H9 (cell line): ENCODE results near the gene GDPD4. TPM values are rescaled to one million over a fixed set of nuclear protein-coding genes. Genes with fewer than 3 reads are reported as not detected.

Experiments used
- DNase-seq: peaks from one replicate; pipeline ENCODE4 v3.0.0-alpha.2; 2017
- H2AFZ ChIP-seq: one replicate; pipeline ENCODE4 v1.6.1; 2013; ENCODE audit warnings: mild to moderate bottlenecking, low read length, control low read depth, moderate library complexity
- H2AK5ac ChIP-seq: 2 replicates; pipeline ENCODE4 v1.6.1; 2013; ENCODE audit warnings: low read length, control low read depth, mixed read lengths; ENCODE audit not compliant: insufficient read length
- H2BK120ac ChIP-seq: one replicate; pipeline ENCODE4 v1.6.1; 2013; ENCODE audit warnings: low read depth, mild to moderate bottlenecking, low read length, control low read depth, inconsistent platforms; ENCODE audit not compliant: poor library complexity, severe bottlenecking
- H2BK12ac ChIP-seq: 2 replicates; pipeline ENCODE4 v1.6.1; 2013; ENCODE audit warnings: low read length, control low read depth, mixed read lengths, low read depth; ENCODE audit not compliant: insufficient read length
- H2BK15ac ChIP-seq: 2 replicates; pipeline ENCODE4 v1.6.1; 2013; ENCODE audit warnings: low read depth, low read length, control low read depth
- H2BK20ac ChIP-seq: one replicate; pipeline ENCODE4 v1.6.1; 2013; ENCODE audit warnings: low read depth, mild to moderate bottlenecking, low read length, control low read depth, inconsistent platforms; ENCODE audit not compliant: poor library complexity, severe bottlenecking
- H2BK5ac ChIP-seq: 2 replicates; pipeline ENCODE4 v1.6.1; 2013; ENCODE audit warnings: low read length, control low read depth, mixed read lengths; ENCODE audit not compliant: insufficient read length
- H3K14ac ChIP-seq: 2 replicates; pipeline ENCODE4 v1.6.1; 2013; ENCODE audit warnings: low read length, control low read depth; ENCODE audit not compliant: insufficient read depth
- H3K18ac ChIP-seq: 2 replicates; pipeline ENCODE4 v1.6.1; 2013; ENCODE audit warnings: low read depth, mild to moderate bottlenecking, mixed read lengths, low read length, control low read depth; ENCODE audit not compliant: insufficient read length
- H3K23ac ChIP-seq: 2 replicates; pipeline ENCODE4 v1.6.1; 2013; ENCODE audit warnings: low read length, control low read depth, mixed read lengths, low read depth; ENCODE audit not compliant: insufficient read length
- H3K23me2 ChIP-seq: 2 replicates; pipeline ENCODE4 v1.6.1; 2013; ENCODE audit warnings: low read depth, mild to moderate bottlenecking, mixed read lengths, low read length, control low read depth; ENCODE audit not compliant: insufficient read length, poor library complexity, severe bottlenecking
- H3K27ac ChIP-seq: 2 replicates; pipeline ENCODE4 v1.5.1; 2013; ENCODE audit warnings: low read length, control low read depth, mixed read lengths, low read depth; ENCODE audit not compliant: insufficient read length
- H3K27me3 ChIP-seq: 2 replicates; pipeline ENCODE4 v1.6.1; 2013; ENCODE audit warnings: low read length, control low read depth, inconsistent platforms; ENCODE audit not compliant: insufficient read depth
- H3K4ac ChIP-seq: 2 replicates; pipeline ENCODE4 v1.6.1; 2013; ENCODE audit warnings: low read depth, mild to moderate bottlenecking, control low read depth, inconsistent platforms, low read length, moderate library complexity
- H3K4me1 ChIP-seq: 2 replicates; pipeline ENCODE4 v1.6.1; 2013; ENCODE audit warnings: low read length, control low read depth, inconsistent platforms; ENCODE audit not compliant: insufficient read depth
- H3K4me2 ChIP-seq: 2 replicates; pipeline ENCODE4 v1.6.1; 2013; ENCODE audit warnings: low read length, control low read depth, mixed read lengths; ENCODE audit not compliant: insufficient read length, insufficient read depth
- H3K56ac ChIP-seq: 2 replicates; pipeline ENCODE4 v1.6.1; 2013; ENCODE audit warnings: low read depth, mild to moderate bottlenecking, mixed read lengths, low read length, control low read depth; ENCODE audit not compliant: insufficient read length
- H3K79me1 ChIP-seq: 2 replicates; pipeline ENCODE4 v1.6.1; 2013; ENCODE audit warnings: low read depth, mild to moderate bottlenecking, moderate library complexity, low read length, control low read depth, inconsistent platforms; ENCODE audit not compliant: insufficient read depth, poor library complexity, severe bottlenecking
- H3K79me2 ChIP-seq: 2 replicates; pipeline ENCODE4 v1.6.1; 2013; ENCODE audit warnings: low read length, control low read depth, inconsistent platforms; ENCODE audit not compliant: insufficient read depth
- H3K9ac ChIP-seq: 2 replicates; pipeline ENCODE4 v1.6.1; 2013; ENCODE audit warnings: low read length, control low read depth, mixed read lengths; ENCODE audit not compliant: insufficient read length; ENCODE audit errors: extremely low read depth
- H3K9me3 ChIP-seq: one replicate; pipeline ENCODE4 v1.6.1; 2013; ENCODE audit warnings: low read depth, low read length, inconsistent platforms; ENCODE audit not compliant: control insufficient read depth
- H3T11ph ChIP-seq: one replicate; pipeline ENCODE4 v1.6.1; 2013; ENCODE audit warnings: mild to moderate bottlenecking, low read length, control low read depth, inconsistent platforms
- H4K20me1 ChIP-seq: one replicate; pipeline ENCODE4 v1.6.1; 2013; ENCODE audit not compliant: control insufficient read depth, insufficient read length, insufficient read depth
- H4K5ac ChIP-seq: 2 replicates; pipeline ENCODE4 v1.6.1; 2013; ENCODE audit warnings: low read depth, mild to moderate bottlenecking, mixed read lengths, low read length, control low read depth; ENCODE audit not compliant: insufficient read length
- H4K8ac ChIP-seq: replicated peaks from 2 replicates; pipeline ENCODE4 v1.6.1; 2013; ENCODE audit warnings: low read length, control low read depth, mixed read lengths, low read depth; ENCODE audit not compliant: insufficient read length
- H4K91ac ChIP-seq: 2 replicates; pipeline ENCODE4 v1.6.1; 2013; ENCODE audit warnings: low read depth, mild to moderate bottlenecking, moderate library complexity, mixed read lengths, low read length, control low read depth; ENCODE audit not compliant: insufficient read length
- H3K27ac Mint-ChIP-seq, 3 experiments: 2 replicates in 2 of 3; 3 replicates in 1 of 3; pipeline ENCODE4 v1.8.0; 2020 to 2021; ENCODE audit warnings: mixed read lengths in 3 of 3, mild to moderate bottlenecking in 1 of 3, moderate library complexity in 1 of 3
- H3K27me3 Mint-ChIP-seq: 2 replicates; pipeline ENCODE4 v1.8.0; 2021; ENCODE audit warnings: low read depth, mild to moderate bottlenecking, moderate library complexity, mixed read lengths
- H3K36me3 Mint-ChIP-seq, 3 experiments: 2 replicates in 2 of 3; 3 replicates in 1 of 3; pipeline ENCODE4 v1.8.0; 2020 to 2021; ENCODE audit warnings: low read depth in 3 of 3, mixed read lengths in 3 of 3; ENCODE audit not compliant: insufficient read depth in 1 of 3
- H3K4me1 Mint-ChIP-seq, 2 experiments: 2 replicates each; pipeline ENCODE4 v1.8.0; 2020; ENCODE audit warnings: mixed read lengths in 2 of 2
- H3K4me3 Mint-ChIP-seq, 2 experiments: 2 replicates in 1 of 2; 3 replicates in 1 of 2; pipeline ENCODE4 v1.8.0; 2020 to 2021; ENCODE audit warnings: mild to moderate bottlenecking in 2 of 2, mixed read lengths in 2 of 2, moderate library complexity in 1 of 2
- H3K9me3 Mint-ChIP-seq, 2 experiments: 2 replicates in 1 of 2; 3 replicates in 1 of 2; pipeline ENCODE4 v1.8.0; 2020; ENCODE audit warnings: mild to moderate bottlenecking in 2 of 2, mixed read lengths in 2 of 2, moderate library complexity in 1 of 2
- WGBS: extraction: QIAGEN DNeasy Blood & Tissue Kit; methylation state at CpG from one replicate; pipeline ENCODE4 v1.1.7; 2013; ENCODE audit warnings: missing lambda C conversion rate, low lambda C conversion rate, mixed read lengths; ENCODE audit not compliant: insufficient read length; ENCODE audit errors: extremely low coverage; 5-methylcytosine and 5-hydroxymethylcytosine counted together
- total RNA-seq: library from RNA; stranded (reverse); gene quantifications from 2 replicates; pipeline ENCODE4 v1.2.1, GENCODE V29; 2021
- TF ChIP-seq, protein P1 (sequence below): fragments of 200-600 bp; sonication (generic); conservative IDR thresholded peaks from 3 replicates; pipeline ENCODE4 v1.8.0; 2021; ENCODE audit warnings: antibody characterized with exemption, mild to moderate bottlenecking

The GDPD4 gene
- total RNA-seq, 1 experiment from 2014 or later: not detected

DNA sequence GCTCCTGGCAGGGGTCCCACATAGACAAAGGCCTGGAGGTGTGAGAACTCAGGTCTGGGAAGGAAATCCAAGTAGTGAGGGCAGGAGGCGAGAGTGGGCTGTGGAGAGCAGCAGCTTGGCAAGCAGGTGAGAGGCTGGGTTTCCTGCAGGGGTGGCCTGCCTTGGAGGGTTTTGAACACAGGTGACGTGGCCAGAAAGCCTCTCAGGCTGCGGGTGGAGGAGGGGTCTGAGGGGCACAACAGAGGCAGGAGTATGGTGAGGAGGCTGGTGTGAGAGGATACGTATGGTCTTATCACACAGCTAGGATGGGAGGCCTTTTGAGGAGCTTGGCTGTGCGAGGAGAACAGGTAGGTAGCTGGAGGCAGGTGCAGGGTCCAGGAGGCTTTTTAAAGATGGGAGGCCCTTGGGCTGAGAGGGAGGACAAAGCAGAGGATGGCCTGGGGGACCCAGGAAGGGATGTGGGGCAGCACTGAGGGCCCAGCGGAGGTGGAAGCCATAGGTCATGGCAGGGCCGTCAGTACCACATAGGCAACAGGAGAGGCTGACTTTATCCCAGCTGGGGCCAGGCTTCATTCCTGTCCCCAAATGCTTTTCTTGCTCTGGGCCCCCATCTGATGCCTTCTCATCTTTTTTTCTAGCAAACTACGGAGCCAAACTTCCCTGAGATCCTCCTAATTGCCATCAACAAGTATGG lies 89.0 kb downstream of the GDPD4 start:
- no peak overlapping the region for H3K23ac ChIP-seq
- H4K91ac ChIP-seq: no peak overlapping the region
- H3K36me3 Mint-ChIP-seq: no peaks in the 10 kb centered on the region; a peak in 1 of 7 replicates
- no peak overlapping the region for H2BK12ac ChIP-seq
- no peaks in the 10 kb centered on the region for H3K4me1 ChIP-seq
- no peak overlapping the region for H2BK120ac ChIP-seq
- WGBS: no CpG with 5 or more reads among the region's 8 CpGs
- H3K23me2 ChIP-seq: no peaks in the 10 kb centered on the region
- no peaks in the 10 kb centered on the region for H4K20me1 ChIP-seq
- no peak overlapping the region for H2BK20ac ChIP-seq
- H3K4me1 Mint-ChIP-seq: peaks cover 0 to 5% of the 10 kb centered on the region in 2 experiments; a peak in 2 of 4 replicates
- no peaks in the 10 kb centered on the region for H3K79me1 ChIP-seq
- H3K4me2 ChIP-seq: no peak overlapping the region
- H3K79me2 ChIP-seq: no peaks in the 10 kb centered on the region
- no peak overlapping the region for H3T11ph ChIP-seq
- H3K27me3 Mint-ChIP-seq: peaks cover 1% of the 10 kb centered on the region; the same call in 1 of the 2 replicates
- H3K14ac ChIP-seq: no peak overlapping the region
- no peak overlapping the region for H3K56ac ChIP-seq
- no peak overlapping the region for H2BK15ac ChIP-seq
- H4K8ac ChIP-seq: no peak overlapping the region
- H3K27me3 ChIP-seq: no peaks in the 10 kb centered on the region
- TF ChIP-seq, protein P1, sequence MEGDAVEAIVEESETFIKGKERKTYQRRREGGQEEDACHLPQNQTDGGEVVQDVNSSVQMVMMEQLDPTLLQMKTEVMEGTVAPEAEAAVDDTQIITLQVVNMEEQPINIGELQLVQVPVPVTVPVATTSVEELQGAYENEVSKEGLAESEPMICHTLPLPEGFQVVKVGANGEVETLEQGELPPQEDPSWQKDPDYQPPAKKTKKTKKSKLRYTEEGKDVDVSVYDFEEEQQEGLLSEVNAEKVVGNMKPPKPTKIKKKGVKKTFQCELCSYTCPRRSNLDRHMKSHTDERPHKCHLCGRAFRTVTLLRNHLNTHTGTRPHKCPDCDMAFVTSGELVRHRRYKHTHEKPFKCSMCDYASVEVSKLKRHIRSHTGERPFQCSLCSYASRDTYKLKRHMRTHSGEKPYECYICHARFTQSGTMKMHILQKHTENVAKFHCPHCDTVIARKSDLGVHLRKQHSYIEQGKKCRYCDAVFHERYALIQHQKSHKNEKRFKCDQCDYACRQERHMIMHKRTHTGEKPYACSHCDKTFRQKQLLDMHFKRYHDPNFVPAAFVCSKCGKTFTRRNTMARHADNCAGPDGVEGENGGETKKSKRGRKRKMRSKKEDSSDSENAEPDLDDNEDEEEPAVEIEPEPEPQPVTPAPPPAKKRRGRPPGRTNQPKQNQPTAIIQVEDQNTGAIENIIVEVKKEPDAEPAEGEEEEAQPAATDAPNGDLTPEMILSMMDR: no peak
- H2BK5ac ChIP-seq: no peak overlapping the region
- DNase-seq: no peak
- H3K27ac Mint-ChIP-seq: peak overlapping the region in 1 of 3 experiments; percentile 66; a peak in 3 of 7 replicates
- H3K9me3 Mint-ChIP-seq: no peaks in the 10 kb centered on the region
- peak overlapping the region in 1 of 2 experiments; percentile 27; a peak in 1 of 5 replicates for H3K4me3 Mint-ChIP-seq
- H3K9ac ChIP-seq: no peak overlapping the region
- H3K9me3 ChIP-seq: no peaks in the 10 kb centered on the region
- no peak overlapping the region for H3K27ac ChIP-seq
- no peak overlapping the region for H3K4ac ChIP-seq
- H4K5ac ChIP-seq: no peak overlapping the region
- H3K18ac ChIP-seq: no peak overlapping the region
- H2AK5ac ChIP-seq: no peak overlapping the region
- H2AFZ ChIP-seq: no peak overlapping the region
